Pericardium fibroblast (primary cell): ENCODE measurements around the gene CAPN10. TPM values are rescaled to one million over a fixed set of nuclear protein-coding genes. Genes with fewer than 3 reads are reported as not detected.

Experiments
- total RNA-seq: library from RNA; depleted of rRNA; stranded (reverse); fragments of >200 nt; gene quantifications from 2 replicates; pipeline ENCODE4 v1.2.3, GENCODE V29; 2015

CAPN10 gene, protein sequence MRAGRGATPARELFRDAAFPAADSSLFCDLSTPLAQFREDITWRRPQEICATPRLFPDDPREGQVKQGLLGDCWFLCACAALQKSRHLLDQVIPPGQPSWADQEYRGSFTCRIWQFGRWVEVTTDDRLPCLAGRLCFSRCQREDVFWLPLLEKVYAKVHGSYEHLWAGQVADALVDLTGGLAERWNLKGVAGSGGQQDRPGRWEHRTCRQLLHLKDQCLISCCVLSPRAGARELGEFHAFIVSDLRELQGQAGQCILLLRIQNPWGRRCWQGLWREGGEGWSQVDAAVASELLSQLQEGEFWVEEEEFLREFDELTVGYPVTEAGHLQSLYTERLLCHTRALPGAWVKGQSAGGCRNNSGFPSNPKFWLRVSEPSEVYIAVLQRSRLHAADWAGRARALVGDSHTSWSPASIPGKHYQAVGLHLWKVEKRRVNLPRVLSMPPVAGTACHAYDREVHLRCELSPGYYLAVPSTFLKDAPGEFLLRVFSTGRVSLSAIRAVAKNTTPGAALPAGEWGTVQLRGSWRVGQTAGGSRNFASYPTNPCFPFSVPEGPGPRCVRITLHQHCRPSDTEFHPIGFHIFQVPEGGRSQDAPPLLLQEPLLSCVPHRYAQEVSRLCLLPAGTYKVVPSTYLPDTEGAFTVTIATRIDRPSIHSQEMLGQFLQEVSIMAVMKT
- total RNA-seq: 13.7 and 13.9 TPM in 2 replicates

DNA sequence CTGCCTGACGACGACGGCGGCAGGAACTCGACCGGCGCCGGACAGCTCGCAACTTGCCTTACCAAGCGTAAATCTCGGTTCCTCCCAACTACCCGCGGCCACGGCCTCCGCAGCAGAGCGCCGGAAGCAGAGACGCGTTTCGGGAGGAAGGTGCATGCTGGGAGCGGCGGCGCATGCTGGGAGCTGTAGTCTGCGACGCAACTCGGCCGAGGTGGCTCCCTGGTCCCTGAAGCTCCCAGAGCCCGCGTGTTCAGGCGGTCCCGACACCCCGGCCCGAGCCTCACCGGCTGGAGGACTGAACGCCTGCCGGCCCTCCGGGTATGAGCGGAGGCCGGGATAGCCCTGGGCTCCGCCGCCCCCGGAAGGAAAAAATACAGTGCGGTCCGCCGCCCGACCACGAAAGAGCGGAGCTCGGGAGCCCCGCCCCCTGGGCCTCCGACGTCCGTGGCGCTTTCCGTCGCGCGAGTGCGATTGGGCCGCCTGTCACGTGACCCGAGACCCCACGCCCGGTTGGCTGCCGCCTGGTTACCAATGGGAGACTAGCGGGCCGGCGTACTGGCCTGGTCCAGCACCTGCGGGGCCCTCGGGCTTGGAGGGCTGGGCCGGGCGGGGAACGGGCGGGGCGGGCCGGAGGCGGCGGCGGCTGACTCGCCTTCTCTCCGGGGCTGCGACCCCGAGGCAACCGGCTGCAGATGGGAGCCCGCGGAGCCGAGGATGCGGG, at the start of gene CAPN10:
TSS of gene CAPN10 (plus strand) at position 537 of the 721 bp plus-strand sequence. CDS start at position 715, 178 bp downstream.

DNA sequence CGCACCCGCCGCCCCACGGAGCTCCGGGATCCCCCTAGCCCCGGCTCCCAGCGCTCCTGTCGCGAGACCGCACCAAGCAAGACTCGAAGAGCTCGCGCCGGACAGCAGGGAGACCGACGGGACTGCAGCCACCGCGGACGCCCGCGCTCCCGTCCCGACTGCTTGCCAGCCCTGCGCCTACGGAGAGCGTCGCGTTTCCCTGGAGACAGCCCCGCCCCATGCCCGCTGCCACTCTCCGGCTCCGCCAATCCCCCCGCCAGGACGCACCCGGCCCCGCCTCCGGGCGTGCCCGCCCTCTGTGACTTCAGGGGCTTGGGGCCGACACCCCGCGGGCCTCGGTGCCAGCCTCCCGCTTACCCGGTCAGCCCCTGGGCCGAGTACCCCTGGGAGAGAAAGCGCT, 28.7 kb upstream of the CAPN10 start, which contains the start of gene ANKMY1:
TSS of gene ANKMY1 (minus strand) at position 181 of the 400 bp plus-strand sequence. CDS start 653 bp downstream, outside the sequence.

GRCh38 chr2:240560084-240560479, 26.5 kb upstream of the CAPN10 start, which contains the start of gene DUSP28:
DUSP28 (plus strand) TSS chr2:240560357; CDS start chr2:240560685, 328 bp downstream.

DNA sequence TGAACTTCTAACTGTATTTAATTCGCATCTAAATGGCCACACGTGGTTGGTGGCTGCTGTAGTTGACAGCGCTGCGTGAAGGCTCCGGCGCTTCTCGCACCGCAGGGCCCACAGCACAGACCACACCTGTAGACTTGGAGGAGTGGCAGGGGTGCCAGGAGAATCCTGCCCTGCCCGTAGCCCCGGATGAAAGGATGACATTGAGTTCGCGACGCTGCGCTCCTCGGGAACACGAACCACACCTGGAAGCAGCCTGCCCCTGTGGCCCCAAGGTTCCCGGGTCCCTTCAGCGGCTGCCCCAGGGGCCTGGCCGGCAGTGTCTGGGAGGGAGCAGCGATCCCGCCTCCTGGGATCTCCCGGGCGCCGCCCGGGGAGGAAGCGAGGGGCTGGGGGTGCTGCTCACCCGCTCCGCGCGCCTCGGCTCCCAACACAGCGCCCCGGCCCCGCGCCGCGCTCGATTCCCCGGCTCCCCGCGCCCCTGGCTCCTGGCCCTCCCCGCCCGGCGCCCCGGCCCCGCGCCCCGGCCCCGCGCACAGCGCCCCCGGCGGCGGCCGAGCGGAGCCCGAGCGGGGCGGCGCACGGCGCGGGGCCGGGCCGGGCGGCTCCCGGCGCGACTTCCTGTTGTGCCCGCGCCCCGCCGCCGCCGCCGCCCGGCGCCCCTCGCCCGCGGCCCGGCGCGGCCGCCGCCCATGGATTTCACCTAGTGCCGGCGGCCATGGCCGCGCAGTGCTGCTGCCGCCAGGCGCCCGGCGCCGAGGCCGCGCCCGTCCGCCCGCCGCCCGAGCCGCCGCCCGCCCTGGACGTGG, 18.5 kb upstream of the CAPN10 start, which contains the start of gene RNPEPL1:
TSS of gene RNPEPL1 (plus strand) at position 613 of the 806 bp plus-strand sequence. CDS start at position 716, 103 bp downstream.

DNA sequence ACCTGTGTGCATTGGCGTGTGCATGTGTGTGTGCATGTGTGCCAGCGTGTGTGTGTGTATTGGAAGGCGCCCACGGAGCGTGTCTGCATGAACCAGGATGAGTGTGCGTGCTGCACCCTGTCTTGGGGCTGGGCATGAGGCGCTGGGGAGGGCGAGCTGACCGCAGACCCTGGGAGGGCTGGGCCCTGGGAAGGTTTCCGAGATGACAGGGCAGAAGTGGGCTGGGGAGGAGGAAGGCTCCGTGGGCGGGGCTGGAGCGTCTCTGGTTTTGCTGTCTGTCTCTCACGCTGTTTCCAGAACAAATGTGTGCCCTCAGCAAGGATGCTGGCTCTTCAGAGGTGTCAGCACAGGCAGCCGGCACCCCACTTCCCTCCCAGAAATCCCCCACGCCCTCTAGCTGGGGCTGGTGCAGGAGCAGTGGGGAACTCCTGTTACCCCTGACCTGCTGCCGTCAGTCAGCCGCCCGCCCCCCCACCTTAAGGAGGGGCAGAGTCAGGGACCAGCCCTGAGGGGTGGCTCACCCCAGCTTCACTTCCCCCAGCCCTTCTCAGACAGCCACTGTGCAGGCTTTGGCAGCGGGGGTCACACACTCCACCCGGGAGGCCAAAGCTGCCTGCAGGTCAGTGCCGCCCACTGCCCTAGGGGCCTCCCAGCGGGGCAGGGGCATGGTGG, 38.6 kb downstream of the CAPN10 start, which contains the start of gene GPR35:
TSS of gene GPR35 (plus strand) at position 531 of the 672 bp plus-strand sequence. CDS start 4,473 bp downstream, outside the sequence.

Other genes starting within 250 kb of the CAPN10 start
- gene GPC1, start 151.1 kb upstream of the CAPN10 start, total RNA-seq: 112 and 141 TPM in 2 replicates
- 7.6 and 8.0 TPM in 2 replicates for gene ANKMY1, start 28.7 kb upstream of the CAPN10 start, total RNA-seq
- gene DUSP28, start 26.4 kb upstream of the CAPN10 start, total RNA-seq: 1.8 and 7.5 TPM in 2 replicates
- gene RNPEPL1, start 18.2 kb upstream of the CAPN10 start, total RNA-seq: 25.3 and 30.5 TPM in 2 replicates
- 0.60 and 0.82 TPM in 2 replicates for gene GPR35, start 38.7 kb downstream of the CAPN10 start, total RNA-seq
- not detected in 2 replicates for gene AQP12B, start 96.2 kb downstream of the CAPN10 start, total RNA-seq
- not detected in 2 replicates for gene AQP12A, start 105.1 kb downstream of the CAPN10 start, total RNA-seq
- under 0.01 TPM in 1 of 2 replicates, not detected in the other for gene KIF1A, start 233.5 kb downstream of the CAPN10 start, total RNA-seq